Tibial artery (tissue), 4 donors: Measurements from ENCODE around the gene ZMYND15.
"Not testable (repeated sequence)": the region's sequence is repeated elsewhere in the genome, so short reads cannot be mapped to it uniquely, and the experiment has no call there.

Source experiments
- DNase-seq, 2 donors: peaks; one replicate each; pipeline ENCODE4 v3.0.0-alpha.2; 2019
- H3K27ac ChIP-seq, 2 donors: fragments of 200-600 bp; sonication (generic) in 1 of 2; 1 replicate in 1 of 2; 2 replicates in 1 of 2; pipeline ENCODE4 v1.5.1; 2018 to 2019; ENCODE audit warnings: mild to moderate bottlenecking in 1 of 2
- H3K27me3 ChIP-seq, 2 donors: fragments of 200-600 bp; sonication (generic) in 1 of 2; one replicate each; pipeline versions ENCODE4 v1.5.1 to v1.6.0; 2016 to 2019
- H3K36me3 ChIP-seq, 3 donors: fragments of 200-600 bp; sonication (generic) in 2 of 3; one replicate each; pipeline ENCODE4 v1.5.1; 2016 to 2019; ENCODE audit warnings: mild to moderate bottlenecking in 2 of 3
- H3K4me1 ChIP-seq, 4 donors: fragments of 200-600 bp; sonication (generic) in 2 of 4; 1 replicate in 3 of 4; 2 replicates in 1 of 4; pipeline ENCODE4 v1.5.1; 2016 to 2019
- H3K4me3 ChIP-seq, 2 donors: fragments of 200-600 bp; sonication (generic) in 1 of 2; 1 replicate in 1 of 2; 2 replicates in 1 of 2; pipeline ENCODE4 v1.5.1; 2018 to 2019; ENCODE audit warnings: mild to moderate bottlenecking in 2 of 2
- H3K9me3 ChIP-seq, 3 donors: fragments of 200-600 bp; sonication (generic) in 1 of 3; one replicate each; pipeline ENCODE4 v1.5.1; 2016 to 2019
- intact Hi-C: fragments of 100-400 bp; cut with DNase I; formaldehyde crosslinking; loops from one replicate; pipeline ENCODE4 v1.15.0; 2023; ENCODE audit warnings: low total_unique reads
- TF ChIP-seq, protein P1 (sequence below), 2 experiments: fragments of 200-600 bp in 1 of 2; fragments of 450-650 bp in 1 of 2; IDR thresholded peaks; one replicate each; pipeline ENCODE4 v1.5.1; 2017 to 2019; ENCODE audit warnings: antibody characterized with exemption in 2 of 2, mild to moderate bottlenecking in 1 of 2, moderate library complexity in 1 of 2

Gene ZMYND15

DNA sequence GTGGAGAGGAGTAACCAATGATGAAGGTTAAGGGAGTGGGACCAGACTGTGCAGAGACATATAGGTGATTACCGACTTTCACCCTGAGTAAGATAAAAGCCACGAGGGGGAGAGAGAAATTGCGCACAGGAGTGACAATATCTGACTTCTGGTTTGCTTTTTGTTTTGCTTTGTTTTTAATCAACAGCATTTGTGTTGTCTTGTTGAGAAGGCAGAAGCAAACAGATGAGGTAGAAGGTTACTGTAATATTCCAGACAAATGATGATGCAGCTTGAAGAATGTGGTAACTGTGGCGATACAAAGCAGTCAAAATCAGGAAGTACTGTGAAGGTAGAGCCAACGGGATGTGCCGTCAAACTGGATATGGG is 43.2 kb upstream of the ZMYND15 start:
- intact Hi-C loops, result no loop called here
- H3K27ac ChIP-seq, result no peak overlapping the region
- H3K4me3 ChIP-seq, result no peak overlapping the region
- H3K27me3 ChIP-seq, result no peaks in the 10 kb centered on the region
- DNase-seq, result no peak
- H3K4me1 ChIP-seq, result peaks cover 0 to 3% (median 0%) of the 10 kb centered on the region in 4 donors
- H3K36me3 ChIP-seq, result peaks cover 0 to 17% (median 7%) of the 10 kb centered on the region in 3 donors
- TF ChIP-seq, protein P1, sequence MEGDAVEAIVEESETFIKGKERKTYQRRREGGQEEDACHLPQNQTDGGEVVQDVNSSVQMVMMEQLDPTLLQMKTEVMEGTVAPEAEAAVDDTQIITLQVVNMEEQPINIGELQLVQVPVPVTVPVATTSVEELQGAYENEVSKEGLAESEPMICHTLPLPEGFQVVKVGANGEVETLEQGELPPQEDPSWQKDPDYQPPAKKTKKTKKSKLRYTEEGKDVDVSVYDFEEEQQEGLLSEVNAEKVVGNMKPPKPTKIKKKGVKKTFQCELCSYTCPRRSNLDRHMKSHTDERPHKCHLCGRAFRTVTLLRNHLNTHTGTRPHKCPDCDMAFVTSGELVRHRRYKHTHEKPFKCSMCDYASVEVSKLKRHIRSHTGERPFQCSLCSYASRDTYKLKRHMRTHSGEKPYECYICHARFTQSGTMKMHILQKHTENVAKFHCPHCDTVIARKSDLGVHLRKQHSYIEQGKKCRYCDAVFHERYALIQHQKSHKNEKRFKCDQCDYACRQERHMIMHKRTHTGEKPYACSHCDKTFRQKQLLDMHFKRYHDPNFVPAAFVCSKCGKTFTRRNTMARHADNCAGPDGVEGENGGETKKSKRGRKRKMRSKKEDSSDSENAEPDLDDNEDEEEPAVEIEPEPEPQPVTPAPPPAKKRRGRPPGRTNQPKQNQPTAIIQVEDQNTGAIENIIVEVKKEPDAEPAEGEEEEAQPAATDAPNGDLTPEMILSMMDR (IDR thresholded peaks at IDR 0.05), result no peak
- H3K9me3 ChIP-seq, result no peaks in the 10 kb centered on the region

GRCh38 chr17:4699401-4700056 is 40.1 kb upstream of the ZMYND15 start:
- H3K27ac ChIP-seq, H3K4me3 ChIP-seq, intact Hi-C loops, DNase-seq, H3K27me3 ChIP-seq, H3K9me3 ChIP-seq: not testable (repeated sequence)
- peaks cover 0 to 13% (median 9%) of the 10 kb centered on the region in 4 donors for H3K4me1 ChIP-seq
- H3K36me3 ChIP-seq, result peaks cover 0 to 13% (median 7%) of the 10 kb centered on the region in 3 donors

DNA sequence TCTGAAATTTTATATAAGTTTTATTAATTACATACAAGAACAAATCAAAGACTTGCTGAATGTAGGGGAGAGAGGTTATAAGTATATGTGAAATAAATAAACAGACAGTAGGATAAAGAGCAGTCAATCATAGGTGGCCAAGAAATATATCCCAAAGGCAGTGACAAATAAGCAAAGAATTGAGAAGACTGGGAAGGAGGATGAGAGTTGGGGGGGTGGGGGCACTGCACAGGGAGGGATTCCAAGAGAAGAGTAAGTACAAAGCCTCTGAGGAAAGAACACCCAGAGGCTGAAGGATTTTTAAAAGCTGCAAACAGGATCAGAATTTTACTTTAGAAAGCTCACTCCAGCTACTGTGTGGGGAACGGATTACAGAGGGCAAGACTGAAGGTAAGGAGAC is 38.5 kb upstream of the ZMYND15 start:
- no peak overlapping the region for H3K4me3 ChIP-seq
- TF ChIP-seq, protein P1 (IDR thresholded peaks at IDR 0.05), result no peak
- no peaks in the 10 kb centered on the region for H3K27me3 ChIP-seq
- no peaks in the 10 kb centered on the region for H3K9me3 ChIP-seq
- DNase-seq, result no peak
- intact Hi-C loops, result no loop called here
- H3K27ac ChIP-seq, result no peak overlapping the region
- H3K4me1 ChIP-seq, result peaks cover 0 to 15% (median 9%) of the 10 kb centered on the region in 4 donors
- H3K36me3 ChIP-seq, result peaks cover 0 to 13% (median 3%) of the 10 kb centered on the region in 3 donors

DNA sequence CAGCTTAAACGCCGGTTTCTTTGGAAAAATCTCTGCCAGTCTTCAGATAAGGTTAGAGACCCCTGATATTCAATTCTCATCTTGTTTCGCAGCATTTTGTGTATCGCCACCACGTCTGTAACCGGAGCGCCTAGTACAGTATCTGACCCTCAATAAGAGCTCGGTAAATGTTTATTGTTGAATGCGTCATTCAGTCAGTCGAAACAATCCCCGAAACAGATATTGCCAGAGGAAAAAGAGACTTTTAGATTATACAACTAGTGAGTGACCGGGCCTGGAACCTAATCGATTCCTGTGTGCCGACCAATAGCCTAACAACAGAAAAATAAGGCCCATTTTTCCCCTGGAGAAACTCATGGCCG is 36.3 kb upstream of the ZMYND15 start:
- Histone ChIP-seq H3K27ac (peak overlapping the region; percentile 75 to 84), H3K36me3 (no peaks in the 10 kb centered on the region), H3K9me3 (no peaks in the 10 kb centered on the region), H3K4me1 (peaks cover 0 to 15% (median 9%) of the 10 kb centered on the region in 4 donors), H3K4me3 (peak overlapping the region; percentile 71 to 86), H3K27me3 (no peaks in the 10 kb centered on the region)
- intact Hi-C loops, result no loop called here
- TF ChIP-seq, protein P1 (IDR thresholded peaks at IDR 0.05), result no peak
- DNase-seq, result no peak

DNA sequence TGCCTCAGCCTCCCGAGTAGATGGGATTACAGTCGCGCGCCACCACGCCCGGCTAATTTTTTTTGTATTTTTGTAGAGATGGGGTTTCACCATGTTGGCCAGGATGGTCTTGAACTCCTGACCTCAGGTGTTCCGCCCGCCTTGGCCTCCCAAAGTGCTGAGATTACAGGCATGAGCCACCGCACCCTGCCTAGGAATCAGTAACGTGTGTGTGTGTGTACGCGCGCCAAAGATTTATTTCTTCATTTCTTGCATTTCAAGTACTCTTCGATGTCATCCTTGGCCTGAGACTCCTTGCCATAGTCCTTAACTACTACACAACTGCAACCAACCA is 35.1 kb upstream of the ZMYND15 start:
- H3K9me3 ChIP-seq, intact Hi-C loops, DNase-seq, H3K36me3 ChIP-seq, H3K27me3 ChIP-seq: not testable (repeated sequence)
- Histone ChIP-seq H3K4me3 (peak overlapping the region; percentile 71 to 86), H3K27ac (peak overlapping the region; percentile 75 to 84), H3K4me1 (peaks cover 0 to 15% (median 9%) of the 10 kb centered on the region in 4 donors)

- Histone ChIP-seq H3K4me3 (no peak overlapping the region), H3K27me3 (no peaks in the 10 kb centered on the region), H3K36me3 (no peaks in the 10 kb centered on the region), H3K4me1 (peaks cover 0 to 19% (median 12%) of the 10 kb centered on the region in 4 donors), H3K9me3 (no peaks in the 10 kb centered on the region), H3K27ac (no peak overlapping the region)
- DNase-seq, result no peak
- intact Hi-C loops, result no loop called here
- TF ChIP-seq, protein P1 (IDR thresholded peaks at IDR 0.05), result no peak
These were observed 34.6 kb upstream of the ZMYND15 start for GRCh38 chr17:4704991-4705390.

- Histone ChIP-seq H3K4me1 (peaks cover 0 to 23% (median 17%) of the 10 kb centered on the region in 4 donors), H3K9me3 (no peaks in the 10 kb centered on the region), H3K36me3 (no peaks in the 10 kb centered on the region), H3K4me3 (no peak overlapping the region), H3K27ac (no peak overlapping the region), H3K27me3 (no peaks in the 10 kb centered on the region)
- TF ChIP-seq, protein P1 (IDR thresholded peaks at IDR 0.05), result no peak
- intact Hi-C loops, result no loop called here
- DNase-seq, result no peak
These were observed 33.5 kb upstream of the ZMYND15 start for GRCh38 chr17:4706121-4706520.
